SK-N-SH treated with all-trans-retinoic acid at 6 μM for 48 hours (cell line): ENCODE data around the gene GJB5.
"Not testable (repeated sequence)": the region's sequence is repeated elsewhere in the genome, so short reads cannot be mapped to it uniquely, and the experiment has no call there.

Experiments used
- ATAC-seq: fragments of 200-7000 bp; cut with Tn5 transposase; 3 replicates; pipeline ENCODE4 v1.9.1; 2020; ENCODE audit warnings: mild to moderate bottlenecking, moderate library complexity
- ARNTL ChIP-seq: fragments of 450-650 bp; formaldehyde crosslinking; IDR thresholded peaks from 2 replicates; pipeline ENCODE4 v1.5.0; 2020; ENCODE audit warnings: low read depth, mild to moderate bottlenecking, moderate library complexity, borderline replicate concordance
- BACH2 ChIP-seq: fragments of 250-450 bp; sonication (Bioruptor Pico); IDR thresholded peaks from 2 replicates; pipeline ENCODE4 v1.9.0; 2021; ENCODE audit warnings: mild to moderate bottlenecking, borderline replicate concordance
- CREB5 ChIP-seq: fragments of 250-450 bp; sonication (Bioruptor Pico); IDR thresholded peaks from 2 replicates; pipeline ENCODE4 v1.5.1; 2020; ENCODE audit warnings: low read depth, mild to moderate bottlenecking, moderate library complexity
- CSDC2 ChIP-seq: fragments of 250-450 bp; sonication (Bioruptor Pico); IDR thresholded peaks from 2 replicates; pipeline ENCODE4 v1.5.0; 2020; ENCODE audit warnings: mild to moderate bottlenecking, moderate library complexity
- CSRNP3 ChIP-seq: fragments of 250-450 bp; sonication (Bioruptor Pico); IDR thresholded peaks from 2 replicates; pipeline ENCODE4 v1.5.1; 2021; ENCODE audit warnings: mild to moderate bottlenecking, moderate library complexity
- ESRRG ChIP-seq: fragments of 250-450 bp; sonication (Bioruptor Pico); IDR thresholded peaks from 2 replicates; pipeline ENCODE4 v1.6.1; 2021; ENCODE audit warnings: mild to moderate bottlenecking
- GLIS3 ChIP-seq: fragments of 250-450 bp; sonication (Bioruptor Pico); IDR thresholded peaks from 2 replicates; pipeline ENCODE4 v1.5.0; 2020; ENCODE audit warnings: mild to moderate bottlenecking, moderate library complexity
- ISL1 ChIP-seq: fragments of 250-450 bp; sonication (Bioruptor Pico); IDR thresholded peaks from 2 replicates; pipeline ENCODE4 v2.1.2; 2022; ENCODE audit warnings: mild to moderate bottlenecking, moderate library complexity
- OSR1 ChIP-seq: fragments of 250-450 bp; sonication (Bioruptor Pico); IDR thresholded peaks from 2 replicates; pipeline ENCODE4 v1.8.0; 2022; ENCODE audit warnings: moderate library complexity, mild to moderate bottlenecking, inconsistent platforms
- PATZ1 ChIP-seq: fragments of 250-450 bp; sonication (Bioruptor Pico); IDR thresholded peaks from 2 replicates; pipeline ENCODE4 v1.8.0; 2020; ENCODE audit warnings: mild to moderate bottlenecking, moderate library complexity, borderline replicate concordance
- RARB ChIP-seq: fragments of 250-450 bp; sonication (Bioruptor Pico); IDR thresholded peaks from 2 replicates; pipeline ENCODE4 v1.8.0; 2021; ENCODE audit warnings: mild to moderate bottlenecking, moderate library complexity
- SNAI2 ChIP-seq: fragments of 250-450 bp; sonication (Bioruptor Pico); IDR thresholded peaks from 2 replicates; pipeline ENCODE4 v1.5.0; 2020; ENCODE audit warnings: mild to moderate bottlenecking, moderate library complexity
- TCF4 ChIP-seq: fragments of 250-450 bp; sonication (Bioruptor Pico); IDR thresholded peaks from 2 replicates; pipeline ENCODE4 v1.8.0; 2021; ENCODE audit warnings: mild to moderate bottlenecking, moderate library complexity, borderline replicate concordance
- TOX ChIP-seq: fragments of 250-450 bp; sonication (Bioruptor Pico); IDR thresholded peaks from 2 replicates; pipeline ENCODE4 v1.8.0; 2021; ENCODE audit warnings: mild to moderate bottlenecking, moderate library complexity, borderline replicate concordance
- TSHZ2 ChIP-seq: fragments of 250-450 bp; sonication (Bioruptor Pico); IDR thresholded peaks from 2 replicates; pipeline ENCODE4 v1.5.0; 2020; ENCODE audit warnings: mild to moderate bottlenecking, moderate library complexity
- ZC3H10 ChIP-seq: fragments of 250-450 bp; sonication (Bioruptor Pico); IDR thresholded peaks from 2 replicates; pipeline ENCODE4 v1.5.1; 2021; ENCODE audit warnings: mild to moderate bottlenecking, moderate library complexity
- ZFP3 ChIP-seq: fragments of 250-450 bp; sonication (Bioruptor Pico); IDR thresholded peaks from 2 replicates; pipeline ENCODE4 v1.5.0; 2020; ENCODE audit warnings: mild to moderate bottlenecking, moderate library complexity
- ZFP30 ChIP-seq: fragments of 450-650 bp; formaldehyde crosslinking; IDR thresholded peaks from 2 replicates; pipeline ENCODE4 v1.5.0; 2022; ENCODE audit warnings: mild to moderate bottlenecking, moderate library complexity
- ZNF565 ChIP-seq: fragments of 450-650 bp; formaldehyde crosslinking; conservative IDR thresholded peaks from 2 replicates; pipeline ENCODE4 v1.5.0; 2020; ENCODE audit warnings: low read depth, mild to moderate bottlenecking, moderate library complexity
- ZNF70 ChIP-seq: fragments of 450-650 bp; formaldehyde crosslinking; IDR thresholded peaks from 2 replicates; pipeline ENCODE4 v1.5.0; 2020; ENCODE audit warnings: mild to moderate bottlenecking, moderate library complexity
- ZNF8 ChIP-seq: fragments of 450-650 bp; formaldehyde crosslinking; IDR thresholded peaks from 2 replicates; pipeline ENCODE4 v1.5.0; 2020; ENCODE audit warnings: mild to moderate bottlenecking, moderate library complexity

GJB5 gene

GRCh38 chr1:34726861-34727260, 28.0 kb upstream of the GJB5 start:
- no peak for ATAC-seq
- TF ChIP-seq ZNF8 (CRISPR knock-in tag) (no peak), ZC3H10 (CRISPR knock-in tag) (no peak), OSR1 (no peak), TOX (CRISPR knock-in tag) (no peak), CSDC2 (no peak), RARB (CRISPR knock-in tag) (no peak), SNAI2 (CRISPR knock-in tag) (no peak), ZFP3 (CRISPR knock-in tag) (no peak), CSRNP3 (CRISPR knock-in tag) (no peak), TSHZ2 (no peak), ZNF70 (CRISPR knock-in tag) (no peak)

GRCh38 chr1:34730485-34730884, 24.4 kb upstream of the GJB5 start:
- no peak for ATAC-seq
- TF ChIP-seq OSR1 (no peak), ISL1 (no peak), RARB (CRISPR knock-in tag) (no peak), CREB5 (CRISPR knock-in tag) (no peak), ZNF565 (CRISPR knock-in tag) (no peak), ZNF70 (CRISPR knock-in tag) (no peak), PATZ1 (no peak), ZFP30 (CRISPR knock-in tag) (no peak), ARNTL (CRISPR knock-in tag) (no peak), TCF4 (CRISPR knock-in tag) (no peak), TSHZ2 (no peak), ZNF8 (CRISPR knock-in tag) (no peak), TOX (CRISPR knock-in tag) (no peak), ESRRG (no peak), ZFP3 (CRISPR knock-in tag) (no peak), BACH2 (no peak), CSRNP3 (CRISPR knock-in tag) (no peak), GLIS3 (CRISPR knock-in tag) (no peak)

GRCh38 chr1:34732831-34733230, 22.0 kb upstream of the GJB5 start:
- ATAC-seq, result not testable (repeated sequence)
